Hepatic stellate cell (primary cell): Measurements from ENCODE around the gene CNTNAP5.

Source experiments
- DNase-seq: peaks from one replicate; pipeline ENCODE4 v3.0.0; 2011; ENCODE audit warnings: low spot score

The CNTNAP5 gene

GRCh38 chr2:124698979-124699565, 674.0 kb downstream of the CNTNAP5 start:
- DNase-seq: no peak

GRCh38 chr2:124702777-124703176, 677.7 kb downstream of the CNTNAP5 start:
- no peak for DNase-seq

- DNase-seq: no peak
Measured at GRCh38 chr2:124704071-124704925, 679.2 kb downstream of the CNTNAP5 start.

- no peak for DNase-seq
Measured at GRCh38 chr2:124708661-124709060, 683.6 kb downstream of the CNTNAP5 start.

GRCh38 chr2:124713969-124714368, 688.9 kb downstream of the CNTNAP5 start:
- DNase-seq: no peak

GRCh38 chr2:124725187-124725586, 700.1 kb downstream of the CNTNAP5 start:
- DNase-seq: no peak

- DNase-seq: no peak
Measured at GRCh38 chr2:124740636-124741035, 715.5 kb downstream of the CNTNAP5 start.

GRCh38 chr2:124753842-124754241, 728.8 kb downstream of the CNTNAP5 start:
- no peak for DNase-seq

GRCh38 chr2:124755386-124755785, 730.3 kb downstream of the CNTNAP5 start:
- no peak for DNase-seq

- DNase-seq: no peak
Measured at GRCh38 chr2:124756048-124756447, 731.0 kb downstream of the CNTNAP5 start.

GRCh38 chr2:124762388-124762787, 737.3 kb downstream of the CNTNAP5 start:
- DNase-seq: no peak

- no peak for DNase-seq
Measured at GRCh38 chr2:124763611-124764010, 738.5 kb downstream of the CNTNAP5 start.

- DNase-seq: no peak
Measured at GRCh38 chr2:124774781-124775180, 749.7 kb downstream of the CNTNAP5 start.

- DNase-seq: no peak
Measured at GRCh38 chr2:124776332-124776731, 751.2 kb downstream of the CNTNAP5 start.

- DNase-seq: no peak
Measured at GRCh38 chr2:124778076-124778475, 753.0 kb downstream of the CNTNAP5 start.

- DNase-seq: no peak
Measured at GRCh38 chr2:124796647-124797046, 771.6 kb downstream of the CNTNAP5 start.

- no peak for DNase-seq
Measured at GRCh38 chr2:124797049-124797448, 772.0 kb downstream of the CNTNAP5 start.

GRCh38 chr2:124798551-124798950, 773.5 kb downstream of the CNTNAP5 start:
- DNase-seq: no peak

GRCh38 chr2:124804014-124804940, 779.2 kb downstream of the CNTNAP5 start:
- DNase-seq: peak; percentile 1

GRCh38 chr2:124805060-124805459, 780.0 kb downstream of the CNTNAP5 start:
- DNase-seq: no peak

- no peak for DNase-seq
Measured at GRCh38 chr2:124810132-124810531, 785.0 kb downstream of the CNTNAP5 start.

- no peak for DNase-seq
Measured at GRCh38 chr2:124814968-124815745, 790.1 kb downstream of the CNTNAP5 start.
